GM18868 (cell line): ENCODE measurements around the gene POLA2.
"Not testable (repeated sequence)": the region's sequence is repeated elsewhere in the genome, so short reads cannot be mapped to it uniquely, and the experiment has no call there.

Experiments used
- ATAC-seq: cut with Tn5 transposase; IDR thresholded peaks from one replicate; pipeline ENCODE4 v1.9.1; 2021; ENCODE audit warnings: mild to moderate bottlenecking, moderate library complexity; ENCODE audit not compliant: unreplicated experiment

The POLA2 gene

DNA sequence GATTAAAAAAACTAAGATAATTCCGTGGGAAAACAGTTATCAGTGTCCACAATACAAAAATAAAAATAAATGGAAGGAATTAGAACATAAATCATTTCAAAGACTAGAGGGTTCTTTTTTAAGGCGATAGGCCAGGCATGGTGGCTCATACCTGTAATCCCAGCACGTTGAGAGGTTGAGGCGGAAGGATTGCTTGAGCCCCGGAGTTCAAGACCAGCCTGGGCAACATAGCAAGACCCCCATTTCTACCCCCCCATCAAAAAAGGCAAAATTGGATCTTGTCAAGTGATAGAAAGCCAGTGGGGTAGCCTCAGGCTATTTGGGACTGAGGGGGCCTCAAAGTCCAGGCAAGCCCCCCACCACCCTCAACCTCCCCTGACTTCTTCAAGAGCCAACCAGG is 20.6 kb upstream of the POLA2 start:
- ATAC-seq = no peak

GRCh38 chr11:65241692-65242091 is 20.1 kb upstream of the POLA2 start:
- ATAC-seq = no peak

GRCh38 chr11:65242389-65242788 is 19.4 kb upstream of the POLA2 start:
- ATAC-seq = no peak

- no peak for ATAC-seq
Observed at GRCh38 chr11:65243797-65244196, 18.0 kb upstream of the POLA2 start.

GRCh38 chr11:65245046-65245445 is 16.7 kb upstream of the POLA2 start:
- ATAC-seq = not testable (repeated sequence)

DNA sequence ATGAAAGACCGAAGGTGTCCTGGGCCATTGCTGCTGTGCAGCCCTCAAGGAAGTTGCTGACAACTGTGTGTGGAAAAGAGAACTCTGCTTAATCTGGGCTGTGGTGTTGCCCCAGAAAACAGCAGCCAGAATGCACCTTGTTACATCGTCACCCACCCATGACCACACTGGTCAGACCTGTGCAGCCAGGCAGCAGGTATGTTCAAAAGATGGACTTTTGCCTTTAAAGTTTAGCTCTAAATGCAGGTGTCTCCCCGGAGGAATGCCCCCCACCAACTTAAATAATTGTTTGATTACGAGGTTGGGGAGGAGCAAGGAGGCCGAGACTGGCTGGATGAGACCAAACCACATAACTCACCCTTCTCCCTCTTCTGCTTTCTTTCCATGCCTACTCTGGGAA is 15.3 kb upstream of the POLA2 start:
- no peak for ATAC-seq

DNA sequence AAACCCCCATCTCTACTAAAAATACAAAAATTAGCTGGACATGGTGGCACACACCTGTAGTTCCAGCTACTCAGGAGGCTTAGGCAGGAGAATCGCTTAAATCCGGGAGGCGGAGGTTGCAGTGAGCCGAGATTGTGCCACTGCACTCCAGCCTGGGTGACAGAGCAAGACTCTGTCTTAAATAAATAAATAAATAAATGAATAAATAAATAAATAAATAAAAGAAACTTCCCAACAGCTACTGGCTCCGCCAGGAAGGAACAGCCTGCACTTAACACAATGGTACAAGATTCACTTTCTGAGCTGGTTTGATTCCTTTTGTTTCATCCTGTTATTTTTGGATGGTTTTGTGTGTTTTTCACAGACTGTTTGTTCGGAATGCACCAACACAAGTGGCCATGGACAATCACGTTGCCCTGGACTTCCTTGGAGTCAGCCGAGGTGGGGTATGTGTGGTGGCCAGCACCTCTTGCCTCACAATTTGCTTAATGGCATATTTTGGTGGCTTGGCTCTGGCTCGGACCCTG is 13.5 kb upstream of the POLA2 start:
- ATAC-seq = not testable (repeated sequence)

DNA sequence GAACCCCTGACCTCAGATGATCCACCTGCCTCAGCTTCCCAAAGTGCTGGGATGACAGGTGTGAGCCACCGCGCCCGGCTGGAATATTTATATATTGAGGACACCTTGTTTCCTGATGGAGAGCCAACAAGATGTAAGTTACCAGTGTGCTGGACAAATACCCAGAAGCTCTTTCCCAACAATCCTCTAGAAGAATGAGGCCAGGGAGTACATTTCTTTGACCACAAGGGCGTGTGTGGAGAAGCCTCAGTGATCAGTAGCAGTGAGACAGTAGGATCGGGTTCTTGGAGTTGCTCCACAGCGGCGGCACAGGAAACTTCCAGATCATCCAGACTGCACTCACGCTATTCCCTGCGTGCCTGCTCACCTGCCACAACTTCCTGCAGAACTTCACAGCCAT is 10.3 kb upstream of the POLA2 start:
- no peak for ATAC-seq

DNA sequence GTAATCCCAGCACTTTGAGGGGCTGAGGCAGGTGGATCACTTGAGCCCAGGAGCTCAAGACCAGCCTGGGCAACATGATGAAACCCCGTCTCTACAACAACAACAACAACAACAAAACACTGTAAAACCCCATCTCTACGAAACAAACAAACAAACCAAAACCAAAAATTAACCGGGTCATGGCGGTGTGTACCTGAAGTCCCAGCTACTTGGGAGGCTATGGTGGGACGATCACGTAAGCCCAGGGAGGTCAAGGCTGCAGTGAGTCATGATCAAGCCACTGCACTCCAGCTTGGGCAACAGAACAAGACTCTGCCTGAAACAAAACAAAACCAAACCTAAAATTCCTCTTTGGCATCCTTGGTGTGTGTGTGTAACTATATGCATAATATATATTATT is 7.0 kb upstream of the POLA2 start:
- ATAC-seq = no peak

DNA sequence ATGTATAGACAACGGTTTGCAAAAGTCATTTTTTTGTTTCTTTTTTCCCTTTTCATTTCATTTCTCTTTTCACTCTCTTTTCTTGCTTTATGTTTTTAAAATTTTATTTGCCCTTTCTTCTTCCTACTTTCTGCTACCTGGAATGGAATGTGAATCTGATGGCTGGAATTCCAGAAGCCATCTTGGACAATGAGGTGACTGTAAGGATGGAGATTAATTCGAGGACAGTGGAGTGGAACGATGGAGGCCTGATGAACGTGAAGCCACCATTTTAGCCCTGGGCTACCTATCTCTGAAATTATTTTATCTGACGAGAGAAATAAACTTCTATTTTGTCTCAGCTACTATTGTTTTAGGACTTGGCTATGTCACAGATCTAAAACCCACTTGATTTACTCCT is 2.8 kb upstream of the POLA2 start:
- ATAC-seq = no peak

- ATAC-seq = no peak
Observed at GRCh38 chr11:65260302-65260701, 1.5 kb upstream of the POLA2 start.

DNA sequence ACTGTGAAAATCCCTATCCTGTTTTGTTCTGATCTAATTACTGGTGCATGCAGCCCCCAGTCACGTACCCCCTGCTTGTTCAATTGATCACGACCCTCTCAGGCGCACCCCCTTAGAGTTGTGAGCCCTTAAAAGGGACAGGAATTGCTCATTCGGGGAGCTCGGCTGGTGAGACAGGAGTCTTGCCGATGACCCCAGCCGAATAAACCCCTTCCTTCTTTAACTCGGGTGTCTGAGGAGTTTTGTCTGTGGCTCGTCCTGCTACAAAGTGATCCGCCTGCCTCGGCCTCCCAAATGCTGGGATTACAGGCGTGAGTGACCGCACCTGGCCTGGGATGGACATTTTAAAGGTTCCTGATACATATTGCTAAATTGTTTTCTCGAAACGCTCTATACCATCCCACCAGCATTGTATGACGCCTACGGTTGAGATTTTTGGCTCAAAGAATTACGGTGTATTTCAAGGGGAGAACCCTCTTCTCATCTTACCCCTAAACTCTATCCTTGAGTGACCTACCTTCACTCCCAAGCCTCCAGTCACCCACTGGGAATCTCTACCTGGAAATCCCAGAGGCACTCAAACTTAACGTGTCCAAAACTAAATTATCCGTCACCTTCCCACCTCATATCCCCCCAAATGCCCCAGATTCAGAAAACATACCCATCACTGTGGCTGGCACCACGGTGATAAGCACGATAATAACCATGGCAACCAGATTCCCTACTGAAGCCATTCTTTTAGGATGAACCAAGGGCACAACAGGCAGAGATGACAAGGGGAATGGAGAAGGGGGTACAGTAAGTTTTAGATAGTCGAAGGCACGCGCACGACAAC is 789 bp upstream of the POLA2 start:
- no peak for ATAC-seq

GRCh38 chr11:65262381-65262680 is 569 bp downstream of the POLA2 start:
- no peak for ATAC-seq

GRCh38 chr11:65262776-65263175 is 1.0 kb downstream of the POLA2 start:
- no peak for ATAC-seq

- not testable (repeated sequence) for ATAC-seq
Observed at GRCh38 chr11:65264747-65265146, 3.0 kb downstream of the POLA2 start.

DNA sequence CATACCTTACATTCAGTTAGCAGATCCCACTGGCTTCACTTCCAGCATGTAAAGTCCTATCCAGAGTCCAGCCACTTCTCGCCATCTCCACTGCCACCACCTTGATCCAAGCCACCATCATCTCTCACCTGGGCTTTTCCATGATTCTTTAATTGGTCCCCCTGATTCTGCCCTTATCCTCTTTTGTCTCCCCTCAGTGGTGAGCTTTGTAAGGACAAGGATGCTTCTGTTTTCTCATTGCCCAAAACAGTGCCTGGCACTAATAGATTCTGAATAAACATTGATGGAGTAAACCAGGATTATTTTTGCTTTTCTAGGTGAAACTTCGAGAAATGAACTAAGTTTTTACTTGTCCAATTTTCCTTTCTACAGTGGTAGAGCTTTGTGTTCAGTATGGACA is 4.4 kb downstream of the POLA2 start:
- ATAC-seq = no peak

- no peak for ATAC-seq
Observed at GRCh38 chr11:65274735-65275682, 13.2 kb downstream of the POLA2 start.

GRCh38 chr11:65275906-65276305 is 14.1 kb downstream of the POLA2 start:
- ATAC-seq = no peak

DNA sequence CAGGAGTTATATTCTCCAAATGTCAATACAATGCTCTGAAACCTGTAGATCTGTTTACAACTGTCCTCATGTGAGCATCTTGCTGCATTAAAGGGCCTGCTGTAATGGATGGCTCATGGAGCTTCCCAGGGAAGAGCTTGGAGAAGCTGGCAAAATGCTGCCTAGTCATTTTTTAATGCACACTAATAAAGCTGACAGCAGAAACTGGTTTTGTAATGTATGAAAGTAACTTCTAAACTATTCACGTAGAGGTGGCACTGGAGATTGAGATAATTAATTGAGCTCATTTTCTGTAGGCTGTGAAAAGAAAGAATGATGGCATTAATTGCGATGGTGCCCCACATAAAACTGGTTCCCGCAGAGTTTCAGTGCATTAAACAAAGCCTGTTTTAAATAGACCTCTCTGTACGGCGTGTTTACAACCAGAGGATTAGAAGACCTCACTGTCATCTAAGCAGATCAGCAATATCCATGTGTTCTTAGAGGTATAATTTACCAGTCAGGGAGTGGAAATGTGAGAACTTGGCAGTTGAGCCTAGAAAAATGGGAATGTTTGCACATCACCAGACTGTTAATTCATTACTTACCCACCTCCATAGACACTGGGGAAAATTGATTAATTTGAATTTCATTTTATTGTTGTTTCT is 16.0 kb downstream of the POLA2 start:
- ATAC-seq = no peak

GRCh38 chr11:65278356-65278755 is 16.6 kb downstream of the POLA2 start:
- ATAC-seq = no peak

DNA sequence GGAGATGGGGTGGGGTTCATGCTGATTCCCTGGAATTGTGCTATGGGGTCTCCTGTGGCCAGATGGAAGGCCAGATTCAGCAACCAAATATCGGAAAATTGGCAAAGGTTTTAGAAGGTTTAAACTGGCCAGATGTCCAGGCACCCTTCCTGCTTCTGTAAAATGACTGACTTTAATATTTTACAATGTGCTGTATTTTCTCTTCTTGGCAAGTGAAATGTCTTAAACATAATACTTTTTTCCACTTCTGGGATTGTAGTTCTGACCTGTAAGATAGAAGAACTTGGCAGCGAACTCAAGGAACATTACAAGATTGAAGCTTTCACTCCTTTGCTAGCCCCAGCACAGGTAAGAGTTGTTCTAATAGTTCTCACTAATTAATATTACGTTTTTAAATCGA is 17.5 kb downstream of the POLA2 start:
- ATAC-seq = no peak
